Mesenchymal stem cell (in vitro differentiated cells and primary cell): ENCODE data around the gene CEBPZ.
A peak's percentile ranks its signal among the peaks of the same experiment; 100 is the strongest.

Experiments used
- DNase-seq: peaks from one replicate; pipeline ENCODE4 v3.0.0-alpha.2; 2013
- H2AFZ ChIP-seq: one replicate; pipeline ENCODE4 v1.6.1; 2013; ENCODE audit warnings: low read depth, mild to moderate bottlenecking, control low read depth, inconsistent platforms, low read length, moderate library complexity
- H2AK5ac ChIP-seq: 2 replicates; pipeline ENCODE4 v1.6.1; 2013; ENCODE audit warnings: low read length, moderate library complexity, mild to moderate bottlenecking, inconsistent platforms; ENCODE audit not compliant: severe bottlenecking
- H2BK120ac ChIP-seq: one replicate; pipeline ENCODE4 v1.6.1; 2013; ENCODE audit warnings: low read depth, mild to moderate bottlenecking, inconsistent platforms, low read length, moderate library complexity
- H2BK12ac ChIP-seq, 2 experiments: one replicate each; pipeline ENCODE4 v1.6.1; 2013; ENCODE audit warnings: inconsistent platforms in 2 of 2, low read length in 2 of 2, mild to moderate bottlenecking in 2 of 2, moderate library complexity in 2 of 2, control low read depth in 1 of 2
- H2BK15ac ChIP-seq: one replicate; pipeline ENCODE4 v1.6.1; 2013; ENCODE audit warnings: mild to moderate bottlenecking, low read depth, inconsistent platforms; ENCODE audit not compliant: poor library complexity, severe bottlenecking
- H2BK5ac ChIP-seq: 2 replicates; pipeline ENCODE4 v1.6.1; 2013; ENCODE audit warnings: low read depth, mild to moderate bottlenecking, low read length, control low read depth, inconsistent platforms; ENCODE audit not compliant: poor library complexity, severe bottlenecking
- H3K14ac ChIP-seq, 2 experiments: one replicate each; pipeline ENCODE4 v1.6.1; 2013; ENCODE audit warnings: inconsistent platforms in 2 of 2, low read length in 2 of 2, control low read depth in 1 of 2, mild to moderate bottlenecking in 1 of 2, moderate library complexity in 1 of 2
- H3K18ac ChIP-seq, 2 experiments: one replicate each; pipeline ENCODE4 v1.6.1; 2013; ENCODE audit warnings: inconsistent platforms in 2 of 2, low read length in 2 of 2, control low read depth in 1 of 2, low read depth in 1 of 2, mild to moderate bottlenecking in 1 of 2
- H3K23ac ChIP-seq, 2 experiments: one replicate each; pipeline ENCODE4 v1.6.1; 2013; ENCODE audit warnings: inconsistent platforms in 2 of 2, low read length in 2 of 2, mild to moderate bottlenecking in 2 of 2, moderate library complexity in 2 of 2, control low read depth in 1 of 2
- H3K27ac ChIP-seq: 2 replicates; pipeline ENCODE4 v1.5.1; 2013; ENCODE audit warnings: mild to moderate bottlenecking, moderate library complexity, low read length, control low read depth, inconsistent platforms; ENCODE audit not compliant: poor library complexity, severe bottlenecking
- H3K27me3 ChIP-seq, 2 experiments: 2 replicates each; pipeline versions ENCODE4 v1.6.1 to v1.7.0; 2013; ENCODE audit warnings: low read length in 2 of 2, mild to moderate bottlenecking in 2 of 2, moderate library complexity in 2 of 2, control low read depth in 1 of 2, inconsistent platforms in 1 of 2; ENCODE audit not compliant: control insufficient read depth in 1 of 2, insufficient read depth in 1 of 2
- H3K36me3 ChIP-seq, 2 experiments: 2 replicates each; pipeline versions ENCODE4 v1.6.1 to v1.7.0; 2013; ENCODE audit warnings: low read length in 2 of 2, control low read depth in 1 of 2, inconsistent platforms in 1 of 2, low read depth in 1 of 2, mild to moderate bottlenecking in 1 of 2; ENCODE audit not compliant: insufficient read depth in 2 of 2, control insufficient read depth in 1 of 2
- H3K4ac ChIP-seq, 2 experiments: one replicate each; pipeline ENCODE4 v1.6.1; 2013; ENCODE audit warnings: inconsistent platforms in 2 of 2, low read length in 2 of 2, mild to moderate bottlenecking in 2 of 2, moderate library complexity in 2 of 2, control low read depth in 1 of 2, low read depth in 1 of 2
- H3K4me1 ChIP-seq: 2 replicates; pipeline ENCODE4 v1.6.1; 2013; ENCODE audit warnings: low read depth, low read length, control low read depth; ENCODE audit not compliant: control insufficient read depth, insufficient read depth
- H3K4me2 ChIP-seq: 2 replicates; pipeline ENCODE4 v1.6.1; 2013; ENCODE audit warnings: low read length, mild to moderate bottlenecking, inconsistent platforms; ENCODE audit not compliant: poor library complexity, severe bottlenecking
- H3K4me3 ChIP-seq, 2 experiments: 2 replicates each; pipeline versions ENCODE4 v1.5.1 to v1.7.0; 2013; ENCODE audit warnings: low read length in 2 of 2, mild to moderate bottlenecking in 2 of 2, control low read depth in 1 of 2, low read depth in 1 of 2; ENCODE audit not compliant: insufficient read depth in 1 of 2
- H3K79me1 ChIP-seq: replicated peaks from 2 replicates; pipeline ENCODE4 v1.6.1; 2013; ENCODE audit warnings: mild to moderate bottlenecking, control low read depth, low read length, inconsistent platforms; ENCODE audit not compliant: poor library complexity, severe bottlenecking
- H3K9ac ChIP-seq: 2 replicates; pipeline ENCODE4 v1.7.0; 2013; ENCODE audit warnings: mild to moderate bottlenecking, low read length, moderate library complexity
- H3K9me3 ChIP-seq: 2 replicates; pipeline ENCODE4 v1.7.0; 2013; ENCODE audit warnings: mild to moderate bottlenecking, low read length; ENCODE audit not compliant: control insufficient read depth
- H4K8ac ChIP-seq: one replicate; pipeline ENCODE4 v1.6.1; 2013; ENCODE audit warnings: inconsistent platforms, mild to moderate bottlenecking, low read length, moderate library complexity
- H4K91ac ChIP-seq: one replicate; pipeline ENCODE4 v1.6.1; 2013; ENCODE audit warnings: mild to moderate bottlenecking, low read length, inconsistent platforms
- WGBS: methylation state at CpG from one replicate; pipeline ENCODE4 v1.1.7; 2013; ENCODE audit warnings: mixed read lengths; 5-methylcytosine and 5-hydroxymethylcytosine counted together

CEBPZ gene

GRCh38 chr2:37203708-37204107 is 27.7 kb downstream of the CEBPZ start:
- H2BK12ac ChIP-seq = no peak overlapping the region
- H3K14ac ChIP-seq = no peak overlapping the region
- no peak overlapping the region for H4K8ac ChIP-seq
- no peak overlapping the region for H2BK5ac ChIP-seq
- H2BK120ac ChIP-seq = no peak overlapping the region
- 100% methylated on average over 2 of the region's 2 CpGs for WGBS
- DNase-seq = no peak
- H3K79me1 ChIP-seq = peaks cover 11% of the 10 kb centered on the region
- no peak overlapping the region for H3K4me2 ChIP-seq
- peaks cover 17 to 84% of the 10 kb centered on the region in 2 experiments for H3K36me3 ChIP-seq
- H3K4ac ChIP-seq = no peak overlapping the region
- H2AK5ac ChIP-seq = no peak overlapping the region
- no peak overlapping the region for H3K4me3 ChIP-seq
- H3K23ac ChIP-seq = no peak overlapping the region
- H3K4me1 ChIP-seq = peaks cover 2% of the 10 kb centered on the region
- H3K27me3 ChIP-seq = no peaks in the 10 kb centered on the region
- H3K18ac ChIP-seq = no peak overlapping the region
- peaks cover 29% of the 10 kb centered on the region for H3K9me3 ChIP-seq
- no peak overlapping the region for H2AFZ ChIP-seq
- H4K91ac ChIP-seq = no peak overlapping the region
- no peak overlapping the region for H3K9ac ChIP-seq
- H3K27ac ChIP-seq = no peak overlapping the region
- no peak overlapping the region for H2BK15ac ChIP-seq

GRCh38 chr2:37201766-37202165 is 29.6 kb downstream of the CEBPZ start:
- Histone ChIP-seq H3K23ac (no peak overlapping the region), H3K14ac (no peak overlapping the region), H2BK12ac (no peak overlapping the region), H3K36me3 (peaks cover 17 to 66% of the 10 kb centered on the region in 2 experiments), H3K4me2 (no peak overlapping the region), H3K9me3 (peaks cover 15% of the 10 kb centered on the region), H3K4me1 (peaks cover 5% of the 10 kb centered on the region), H4K91ac (no peak overlapping the region), H2AK5ac (no peak overlapping the region), H4K8ac (no peak overlapping the region), H3K79me1 (peaks cover 13% of the 10 kb centered on the region), H3K4ac (no peak overlapping the region), H2BK15ac (no peak overlapping the region), H3K9ac (no peak overlapping the region), H3K4me3 (no peak overlapping the region), H2BK120ac (no peak overlapping the region), H2AFZ (no peak overlapping the region), H3K18ac (no peak overlapping the region), H3K27ac (no peak overlapping the region), H3K27me3 (no peaks in the 10 kb centered on the region), H2BK5ac (no peak overlapping the region)
- 63% methylated on average over 1 of the region's 1 CpG for WGBS
- peak; percentile 45 for DNase-seq

DNA sequence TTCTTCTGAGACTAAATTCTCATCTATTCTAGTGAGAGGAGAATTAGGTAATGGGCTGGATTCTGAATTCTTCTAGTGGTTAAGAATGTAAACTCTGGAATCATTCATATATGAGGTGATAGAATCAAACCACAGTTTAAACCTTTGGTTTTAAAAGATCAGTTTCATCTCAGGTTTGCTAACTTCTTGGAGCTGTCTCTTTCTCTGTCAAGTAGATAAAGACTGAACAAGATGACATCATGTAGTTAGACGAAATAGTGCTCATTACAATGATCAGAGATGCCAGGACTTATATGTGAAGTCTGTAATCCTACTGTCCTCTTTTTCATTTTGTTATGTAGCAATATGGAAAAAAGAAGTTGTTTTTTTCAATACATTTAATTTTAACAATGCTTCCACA is 30.2 kb downstream of the CEBPZ start:
- Histone ChIP-seq H3K14ac (no peak overlapping the region), H4K8ac (no peak overlapping the region), H3K9ac (no peak overlapping the region), H3K27me3 (no peaks in the 10 kb centered on the region), H3K4me3 (no peak overlapping the region), H3K36me3 (peaks cover 15 to 60% of the 10 kb centered on the region in 2 experiments), H3K23ac (no peak overlapping the region), H2BK15ac (no peak overlapping the region), H2BK120ac (no peak overlapping the region), H3K4ac (no peak overlapping the region), H3K4me2 (no peak overlapping the region), H3K4me1 (peaks cover 5% of the 10 kb centered on the region), H4K91ac (no peak overlapping the region), H2BK5ac (no peak overlapping the region), H3K79me1 (peaks cover 11% of the 10 kb centered on the region), H2BK12ac (no peak overlapping the region), H3K9me3 (peaks cover 10% of the 10 kb centered on the region), H3K18ac (no peak overlapping the region), H2AFZ (no peak overlapping the region), H2AK5ac (no peak overlapping the region), H3K27ac (no peak overlapping the region)
- no peak for DNase-seq
- 100% methylated on average over 1 of the region's 1 CpG for WGBS

- no peak for DNase-seq
These were observed 32.7 kb downstream of the CEBPZ start for GRCh38 chr2:37198681-37199065.

More at GRCh38 chr2:37198681-37199065, 32.7 kb downstream of the CEBPZ start:
- Histone ChIP-seq H3K4me1 (peaks cover 5% of the 10 kb centered on the region), H4K91ac (no peak overlapping the region), H4K8ac (no peak overlapping the region), H3K18ac (no peak overlapping the region), H3K4me2 (no peak overlapping the region), H2BK5ac (no peak overlapping the region), H3K27ac (no peak overlapping the region), H3K36me3 (peaks cover 7 to 37% of the 10 kb centered on the region in 2 experiments), H3K9me3 (peaks cover 2% of the 10 kb centered on the region), H3K23ac (no peak overlapping the region), H3K14ac (no peak overlapping the region), H2BK12ac (no peak overlapping the region), H2AFZ (no peak overlapping the region), H3K79me1 (peaks cover 7% of the 10 kb centered on the region), H3K4ac (no peak overlapping the region), H3K27me3 (no peaks in the 10 kb centered on the region), H2BK120ac (no peak overlapping the region), H2BK15ac (no peak overlapping the region), H2AK5ac (no peak overlapping the region), H3K9ac (no peak overlapping the region), H3K4me3 (no peak overlapping the region)
- 79% methylated on average over 8 of the region's 8 CpGs for WGBS
